Stimulated activated CD8-positive, alpha-beta memory T cell treated with anti-CD3 and anti-CD28 coated beads, Interleukin-2, amount 100 ng/mL, for 48 hours (primary cell): Measurements from ENCODE around the gene B4GALT5.
A peak's percentile ranks its signal among the peaks of the same experiment; 100 is the strongest.
"Not testable (repeated sequence)": the region's sequence is repeated elsewhere in the genome, so short reads cannot be mapped to it uniquely, and the experiment has no call there.

Experiments
- DNase-seq, 2 donors: peaks; one replicate each; pipeline ENCODE4 v3.0.0-alpha.2; 2020; ENCODE audit warnings: low read depth in 2 of 2

Gene B4GALT5

DNA sequence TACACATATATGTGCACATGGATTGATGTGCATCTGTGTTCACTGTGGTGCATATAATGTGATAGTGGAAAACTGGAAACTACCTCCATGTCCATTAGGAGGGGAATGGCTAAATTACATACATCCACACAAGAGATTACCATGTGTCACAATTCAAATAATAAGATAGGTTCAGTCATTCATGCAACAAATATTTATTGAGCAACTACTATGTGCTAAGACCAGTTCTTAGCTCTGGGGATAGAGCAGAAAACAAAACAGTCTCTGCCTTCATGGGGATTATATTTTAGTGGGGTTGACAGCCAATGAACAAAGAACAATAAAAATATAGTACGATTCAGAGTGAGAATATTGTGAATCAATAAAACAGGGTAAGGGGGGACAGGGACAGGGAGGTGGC is 84.1 kb downstream of the B4GALT5 start:
- no peak for DNase-seq

- not testable (repeated sequence) for DNase-seq
These were observed 85.4 kb downstream of the B4GALT5 start for GRCh38 chr20:49628280-49628679.

GRCh38 chr20:49627329-49627761 is 86.3 kb downstream of the B4GALT5 start:
- no peak for DNase-seq

- not testable (repeated sequence) for DNase-seq
These were observed 88.7 kb downstream of the B4GALT5 start for GRCh38 chr20:49624988-49625387.

GRCh38 chr20:49624317-49624716 is 89.4 kb downstream of the B4GALT5 start:
- DNase-seq: no peak

DNA sequence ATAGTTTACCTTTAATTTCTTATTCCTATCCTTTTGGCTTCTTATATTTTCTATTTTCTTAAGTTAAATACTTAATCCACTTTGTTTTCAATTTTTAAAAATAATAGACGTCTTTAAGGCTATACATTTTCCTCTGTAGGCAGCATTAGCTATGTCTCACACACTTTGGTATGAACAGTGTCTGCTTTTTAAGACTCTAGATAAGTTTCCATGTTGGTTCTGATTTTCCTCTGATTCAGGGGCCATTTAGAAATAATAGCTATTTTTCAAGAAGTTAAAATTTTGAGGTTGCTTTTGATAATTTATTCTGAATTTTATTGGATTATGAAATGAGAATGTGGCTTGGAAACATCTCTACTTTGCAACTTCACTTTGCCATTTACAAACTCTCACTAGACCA is 91.4 kb downstream of the B4GALT5 start:
- DNase-seq: no peak

GRCh38 chr20:49620364-49621240 is 93.1 kb downstream of the B4GALT5 start:
- DNase-seq: no peak

DNA sequence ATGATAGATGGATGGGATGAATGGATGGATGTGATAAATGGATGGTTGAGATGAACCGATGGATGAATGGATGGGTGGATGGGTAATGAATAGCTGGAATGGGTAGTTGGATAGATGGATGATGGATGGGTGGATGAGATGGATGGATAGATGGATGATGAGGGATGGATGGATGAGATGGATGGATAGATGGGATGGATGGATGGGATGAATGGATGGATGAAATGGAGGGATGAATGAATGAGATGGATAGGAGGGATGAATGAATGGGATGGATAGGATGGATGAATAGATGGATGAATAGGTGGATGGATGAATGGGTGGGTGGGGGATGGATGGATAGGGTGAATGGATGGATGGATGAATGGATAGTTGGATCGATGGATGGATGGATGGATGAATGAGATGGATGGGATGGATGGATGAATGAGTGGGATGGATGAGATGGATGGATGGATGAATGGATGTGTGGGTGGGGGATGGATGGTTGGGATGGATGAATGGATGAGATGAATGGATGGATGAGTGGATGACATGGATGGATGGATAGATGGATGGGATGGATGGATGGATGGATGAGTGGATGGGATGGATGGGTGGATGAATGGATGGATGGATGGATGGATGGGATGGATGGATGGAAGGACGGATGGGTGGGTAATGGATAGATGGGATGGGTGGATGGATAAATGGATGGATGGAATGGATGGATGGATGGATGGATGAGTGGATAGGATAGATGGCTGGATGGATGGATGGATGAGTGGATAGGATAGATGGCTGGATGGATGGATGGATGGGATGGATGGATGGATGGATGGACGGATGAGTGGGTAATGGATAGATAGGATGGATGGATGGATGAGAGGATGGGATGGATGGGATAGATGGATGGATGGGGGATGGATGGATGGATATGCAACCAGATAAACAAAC is 94.3 kb downstream of the B4GALT5 start:
- DNase-seq: no peak

GRCh38 chr20:49618289-49618688 is 95.4 kb downstream of the B4GALT5 start:
- no peak for DNase-seq

DNA sequence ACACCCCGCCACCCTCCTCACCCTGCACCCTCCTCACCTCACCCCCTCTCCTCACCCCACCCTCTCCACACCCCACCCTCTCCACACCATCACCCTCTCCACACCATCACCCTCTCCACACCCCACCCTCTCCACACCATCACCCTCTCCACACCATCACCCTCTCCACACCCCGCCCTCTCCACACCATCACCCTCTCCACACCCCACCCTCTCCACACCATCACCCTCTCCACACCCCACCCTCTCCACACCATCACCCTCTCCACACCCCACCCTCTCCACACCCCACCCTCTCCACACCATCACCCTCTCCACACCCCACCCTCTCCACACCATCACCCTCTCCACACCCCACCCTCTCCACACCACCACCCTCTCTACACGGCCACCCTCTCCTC is 96.3 kb downstream of the B4GALT5 start:
- not testable (repeated sequence) for DNase-seq

GRCh38 chr20:49616154-49617007 is 97.3 kb downstream of the B4GALT5 start:
- no peak for DNase-seq

GRCh38 chr20:49615401-49616153 is 98.1 kb downstream of the B4GALT5 start:
- DNase-seq: no peak

DNA sequence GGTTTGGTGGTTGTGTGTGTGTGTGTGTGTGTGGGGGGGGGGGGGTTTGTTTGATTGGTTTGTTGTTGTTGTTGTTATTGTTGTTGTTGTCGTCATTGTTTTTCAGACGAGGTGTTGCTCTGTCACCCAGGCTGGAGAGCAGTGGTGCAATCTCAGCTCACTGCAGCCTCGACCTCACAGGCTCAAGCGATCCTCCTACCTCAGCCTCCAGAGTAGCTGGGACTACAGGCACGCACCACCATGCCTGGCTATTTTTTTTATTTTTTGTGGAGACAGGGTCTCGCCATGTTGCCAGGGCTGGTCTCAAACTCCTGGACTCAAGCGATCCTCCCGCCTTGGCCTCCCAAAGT is 98.7 kb downstream of the B4GALT5 start:
- DNase-seq: not testable (repeated sequence)

GRCh38 chr20:49614338-49615050 is 99.2 kb downstream of the B4GALT5 start:
- no peak for DNase-seq

GRCh38 chr20:49612127-49612738 is 101.4 kb downstream of the B4GALT5 start:
- DNase-seq: no peak

DNA sequence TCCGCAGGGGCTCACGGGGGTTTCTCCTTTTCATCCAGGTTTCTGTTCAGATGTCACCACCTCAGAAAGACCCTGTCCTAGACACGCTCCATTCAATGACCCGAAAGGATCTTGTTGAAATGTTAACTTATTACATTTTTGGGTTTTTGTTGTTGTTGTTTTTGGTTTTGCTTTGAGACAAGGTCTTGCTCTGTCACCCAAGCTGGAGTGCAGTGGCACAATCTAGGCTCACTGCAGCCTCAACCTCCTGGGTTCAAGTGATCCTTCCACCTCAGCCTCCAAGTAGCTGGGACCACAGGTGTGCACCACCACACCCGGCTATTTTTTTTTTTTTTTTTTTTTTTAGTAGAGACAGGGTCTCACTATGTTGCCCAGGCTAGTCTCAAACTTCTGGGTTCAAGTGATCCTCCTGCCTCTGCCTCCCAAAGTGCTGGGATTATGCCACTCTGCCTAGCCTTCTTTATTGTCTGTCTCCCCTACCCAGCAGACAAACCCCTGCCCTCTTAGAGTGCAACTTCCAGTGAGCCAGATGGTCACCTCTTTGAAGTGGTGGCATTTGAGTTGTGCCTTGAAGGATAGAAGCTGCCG is 102.0 kb downstream of the B4GALT5 start:
- DNase-seq: not testable (repeated sequence)

- peak; percentile 69 to 70 for DNase-seq
These were observed 102.8 kb downstream of the B4GALT5 start for GRCh38 chr20:49610691-49611538.
